Mesenchymal stem cell (in vitro differentiated cells and primary cell): ENCODE results near the gene ADD1.
A peak's percentile ranks its signal among the peaks of the same experiment; 100 is the strongest.

Experiments used
- DNase-seq: peaks from one replicate; pipeline ENCODE4 v3.0.0-alpha.2; 2013
- H2AFZ ChIP-seq: one replicate; pipeline ENCODE4 v1.6.1; 2013; ENCODE audit warnings: low read depth, mild to moderate bottlenecking, control low read depth, inconsistent platforms, low read length, moderate library complexity
- H2AK5ac ChIP-seq: 2 replicates; pipeline ENCODE4 v1.6.1; 2013; ENCODE audit warnings: low read length, moderate library complexity, mild to moderate bottlenecking, inconsistent platforms; ENCODE audit not compliant: severe bottlenecking
- H2BK120ac ChIP-seq: one replicate; pipeline ENCODE4 v1.6.1; 2013; ENCODE audit warnings: low read depth, mild to moderate bottlenecking, inconsistent platforms, low read length, moderate library complexity
- H2BK12ac ChIP-seq, 2 experiments: one replicate each; pipeline ENCODE4 v1.6.1; 2013; ENCODE audit warnings: inconsistent platforms in 2 of 2, low read length in 2 of 2, mild to moderate bottlenecking in 2 of 2, moderate library complexity in 2 of 2, control low read depth in 1 of 2
- H2BK15ac ChIP-seq: one replicate; pipeline ENCODE4 v1.6.1; 2013; ENCODE audit warnings: mild to moderate bottlenecking, low read depth, inconsistent platforms; ENCODE audit not compliant: poor library complexity, severe bottlenecking
- H2BK5ac ChIP-seq: 2 replicates; pipeline ENCODE4 v1.6.1; 2013; ENCODE audit warnings: low read depth, mild to moderate bottlenecking, low read length, control low read depth, inconsistent platforms; ENCODE audit not compliant: poor library complexity, severe bottlenecking
- H3K14ac ChIP-seq, 2 experiments: one replicate each; pipeline ENCODE4 v1.6.1; 2013; ENCODE audit warnings: inconsistent platforms in 2 of 2, low read length in 2 of 2, control low read depth in 1 of 2, mild to moderate bottlenecking in 1 of 2, moderate library complexity in 1 of 2
- H3K18ac ChIP-seq, 2 experiments: one replicate each; pipeline ENCODE4 v1.6.1; 2013; ENCODE audit warnings: inconsistent platforms in 2 of 2, low read length in 2 of 2, control low read depth in 1 of 2, low read depth in 1 of 2, mild to moderate bottlenecking in 1 of 2
- H3K23ac ChIP-seq, 2 experiments: one replicate each; pipeline ENCODE4 v1.6.1; 2013; ENCODE audit warnings: inconsistent platforms in 2 of 2, low read length in 2 of 2, mild to moderate bottlenecking in 2 of 2, moderate library complexity in 2 of 2, control low read depth in 1 of 2
- H3K27ac ChIP-seq: 2 replicates; pipeline ENCODE4 v1.5.1; 2013; ENCODE audit warnings: mild to moderate bottlenecking, moderate library complexity, low read length, control low read depth, inconsistent platforms; ENCODE audit not compliant: poor library complexity, severe bottlenecking
- H3K27me3 ChIP-seq, 2 experiments: 2 replicates each; pipeline versions ENCODE4 v1.6.1 to v1.7.0; 2013; ENCODE audit warnings: low read length in 2 of 2, mild to moderate bottlenecking in 2 of 2, moderate library complexity in 2 of 2, control low read depth in 1 of 2, inconsistent platforms in 1 of 2; ENCODE audit not compliant: control insufficient read depth in 1 of 2, insufficient read depth in 1 of 2
- H3K36me3 ChIP-seq, 2 experiments: 2 replicates each; pipeline versions ENCODE4 v1.6.1 to v1.7.0; 2013; ENCODE audit warnings: low read length in 2 of 2, control low read depth in 1 of 2, inconsistent platforms in 1 of 2, low read depth in 1 of 2, mild to moderate bottlenecking in 1 of 2; ENCODE audit not compliant: insufficient read depth in 2 of 2, control insufficient read depth in 1 of 2
- H3K4ac ChIP-seq, 2 experiments: one replicate each; pipeline ENCODE4 v1.6.1; 2013; ENCODE audit warnings: inconsistent platforms in 2 of 2, low read length in 2 of 2, mild to moderate bottlenecking in 2 of 2, moderate library complexity in 2 of 2, control low read depth in 1 of 2, low read depth in 1 of 2
- H3K4me1 ChIP-seq: 2 replicates; pipeline ENCODE4 v1.6.1; 2013; ENCODE audit warnings: low read depth, low read length, control low read depth; ENCODE audit not compliant: control insufficient read depth, insufficient read depth
- H3K4me2 ChIP-seq: 2 replicates; pipeline ENCODE4 v1.6.1; 2013; ENCODE audit warnings: low read length, mild to moderate bottlenecking, inconsistent platforms; ENCODE audit not compliant: poor library complexity, severe bottlenecking
- H3K4me3 ChIP-seq, 2 experiments: 2 replicates each; pipeline versions ENCODE4 v1.5.1 to v1.7.0; 2013; ENCODE audit warnings: low read length in 2 of 2, mild to moderate bottlenecking in 2 of 2, control low read depth in 1 of 2, low read depth in 1 of 2; ENCODE audit not compliant: insufficient read depth in 1 of 2
- H3K79me1 ChIP-seq: replicated peaks from 2 replicates; pipeline ENCODE4 v1.6.1; 2013; ENCODE audit warnings: mild to moderate bottlenecking, control low read depth, low read length, inconsistent platforms; ENCODE audit not compliant: poor library complexity, severe bottlenecking
- H3K9ac ChIP-seq: 2 replicates; pipeline ENCODE4 v1.7.0; 2013; ENCODE audit warnings: mild to moderate bottlenecking, low read length, moderate library complexity
- H3K9me3 ChIP-seq: 2 replicates; pipeline ENCODE4 v1.7.0; 2013; ENCODE audit warnings: mild to moderate bottlenecking, low read length; ENCODE audit not compliant: control insufficient read depth
- H4K8ac ChIP-seq: one replicate; pipeline ENCODE4 v1.6.1; 2013; ENCODE audit warnings: inconsistent platforms, mild to moderate bottlenecking, low read length, moderate library complexity
- H4K91ac ChIP-seq: one replicate; pipeline ENCODE4 v1.6.1; 2013; ENCODE audit warnings: mild to moderate bottlenecking, low read length, inconsistent platforms
- WGBS: methylation state at CpG from one replicate; pipeline ENCODE4 v1.1.7; 2013; ENCODE audit warnings: mixed read lengths; 5-methylcytosine and 5-hydroxymethylcytosine counted together

Gene ADD1

GRCh38 chr4:2963966-2964471 is 120.4 kb downstream of the ADD1 start:
- Histone ChIP-seq H3K79me1 (peaks cover 5% of the 10 kb centered on the region), H2AFZ (peak overlapping the region; percentile 99), H3K27me3 (no peaks in the 10 kb centered on the region), H3K4me3 (peak overlapping the region; percentile 88 to 91), H3K4ac (no peak overlapping the region), H4K8ac (no peak overlapping the region), H3K9me3 (no peaks in the 10 kb centered on the region), H3K4me1 (peaks cover 10% of the 10 kb centered on the region), H2BK120ac (no peak overlapping the region), H3K27ac (no peak overlapping the region), H2BK15ac (peak overlapping the region; percentile 49), H3K14ac (peak overlapping the region in 1 of 2 experiments; percentile 86), H2BK5ac (no peak overlapping the region), H3K18ac (peak overlapping the region in 1 of 2 experiments; percentile 91), H3K4me2 (peak overlapping the region; percentile 59), H2BK12ac (no peak overlapping the region), H4K91ac (no peak overlapping the region), H2AK5ac (no peak overlapping the region), H3K23ac (no peak overlapping the region), H3K9ac (peak overlapping the region; percentile 97), H3K36me3 (peaks cover 3 to 7% of the 10 kb centered on the region in 2 experiments)
- peak; percentile 55 for DNase-seq
- 9% methylated on average over 38 of the region's 38 CpGs for WGBS

GRCh38 chr4:2964706-2965258 is 121.1 kb downstream of the ADD1 start:
- Histone ChIP-seq H3K18ac (no peak overlapping the region), H3K27me3 (no peaks in the 10 kb centered on the region), H3K9me3 (no peaks in the 10 kb centered on the region), H2BK15ac (no peak overlapping the region), H4K91ac (no peak overlapping the region), H3K23ac (no peak overlapping the region), H4K8ac (no peak overlapping the region), H3K4ac (no peak overlapping the region), H2BK120ac (no peak overlapping the region), H3K9ac (peak overlapping the region; percentile 97), H3K4me2 (no peak overlapping the region), H2AK5ac (no peak overlapping the region), H3K4me1 (peaks cover 10% of the 10 kb centered on the region), H3K27ac (no peak overlapping the region), H3K4me3 (peak overlapping the region in 1 of 2 experiments; percentile 91), H2BK12ac (no peak overlapping the region), H3K14ac (no peak overlapping the region), H3K36me3 (peaks cover 3 to 7% of the 10 kb centered on the region in 2 experiments), H3K79me1 (peaks cover 5% of the 10 kb centered on the region), H2AFZ (no peak overlapping the region), H2BK5ac (no peak overlapping the region)
- 86% methylated on average over 5 of the region's 5 CpGs for WGBS
- no peak for DNase-seq

- Histone ChIP-seq H3K4ac (no peak overlapping the region), H2BK120ac (no peak overlapping the region), H3K18ac (no peak overlapping the region), H3K27ac (no peak overlapping the region), H3K23ac (no peak overlapping the region), H2BK15ac (no peak overlapping the region), H4K91ac (no peak overlapping the region), H4K8ac (no peak overlapping the region), H3K4me3 (no peak overlapping the region), H3K79me1 (peaks cover 5% of the 10 kb centered on the region), H2BK5ac (no peak overlapping the region), H2AFZ (no peak overlapping the region), H2BK12ac (no peak overlapping the region), H3K27me3 (no peaks in the 10 kb centered on the region), H3K36me3 (peaks cover 3 to 7% of the 10 kb centered on the region in 2 experiments), H3K4me1 (peaks cover 10% of the 10 kb centered on the region), H3K4me2 (no peak overlapping the region), H3K14ac (no peak overlapping the region), H3K9ac (peak overlapping the region; percentile 97), H3K9me3 (no peaks in the 10 kb centered on the region), H2AK5ac (no peak overlapping the region)
- no peak for DNase-seq
- 93% methylated on average over 16 of the region's 16 CpGs for WGBS
Measured at GRCh38 chr4:2965262-2965661, 121.6 kb downstream of the ADD1 start.

- DNase-seq: no peak
- Histone ChIP-seq H4K8ac (no peak overlapping the region), H2BK120ac (no peak overlapping the region), H2AFZ (no peak overlapping the region), H2BK12ac (no peak overlapping the region), H3K36me3 (peaks cover 4 to 8% of the 10 kb centered on the region in 2 experiments), H3K27me3 (no peaks in the 10 kb centered on the region), H3K14ac (no peak overlapping the region), H2BK15ac (no peak overlapping the region), H3K9me3 (no peaks in the 10 kb centered on the region), H3K23ac (no peak overlapping the region), H3K4me3 (no peak overlapping the region), H3K4me2 (no peak overlapping the region), H3K4ac (no peak overlapping the region), H3K79me1 (peaks cover 5% of the 10 kb centered on the region), H4K91ac (no peak overlapping the region), H3K4me1 (peaks cover 3% of the 10 kb centered on the region), H3K9ac (no peak overlapping the region), H2BK5ac (no peak overlapping the region), H3K18ac (no peak overlapping the region), H3K27ac (no peak overlapping the region), H2AK5ac (no peak overlapping the region)
- WGBS: 78% methylated on average over 3 of the region's 3 CpGs
Measured at GRCh38 chr4:2968381-2968780, 124.7 kb downstream of the ADD1 start.
